Testis (tissue), 2 donors: Measurements from ENCODE around the gene GRID1.

Experiments used
- POLR2A ChIP-seq: fragments of 450-650 bp; IDR thresholded peaks from one replicate; pipeline ENCODE4 v1.6.1; 2017; ENCODE audit warnings: antibody characterized with exemption, mild to moderate bottlenecking, moderate library complexity
- TF ChIP-seq, protein P1 (sequence below), 3 experiments: fragments of 450-650 bp in 2 of 3; fragments of 200-600 bp in 1 of 3; sonication (generic) in 1 of 3; IDR thresholded peaks; one replicate each; pipeline ENCODE4 v1.5.1; 2016 to 2019; ENCODE audit warnings: antibody characterized with exemption in 3 of 3, mild to moderate bottlenecking in 2 of 3, moderate library complexity in 1 of 3

GRCh38 chr10:85993140-85993539 lies 373.5 kb downstream of the GRID1 start:
- TF ChIP-seq, protein P1, sequence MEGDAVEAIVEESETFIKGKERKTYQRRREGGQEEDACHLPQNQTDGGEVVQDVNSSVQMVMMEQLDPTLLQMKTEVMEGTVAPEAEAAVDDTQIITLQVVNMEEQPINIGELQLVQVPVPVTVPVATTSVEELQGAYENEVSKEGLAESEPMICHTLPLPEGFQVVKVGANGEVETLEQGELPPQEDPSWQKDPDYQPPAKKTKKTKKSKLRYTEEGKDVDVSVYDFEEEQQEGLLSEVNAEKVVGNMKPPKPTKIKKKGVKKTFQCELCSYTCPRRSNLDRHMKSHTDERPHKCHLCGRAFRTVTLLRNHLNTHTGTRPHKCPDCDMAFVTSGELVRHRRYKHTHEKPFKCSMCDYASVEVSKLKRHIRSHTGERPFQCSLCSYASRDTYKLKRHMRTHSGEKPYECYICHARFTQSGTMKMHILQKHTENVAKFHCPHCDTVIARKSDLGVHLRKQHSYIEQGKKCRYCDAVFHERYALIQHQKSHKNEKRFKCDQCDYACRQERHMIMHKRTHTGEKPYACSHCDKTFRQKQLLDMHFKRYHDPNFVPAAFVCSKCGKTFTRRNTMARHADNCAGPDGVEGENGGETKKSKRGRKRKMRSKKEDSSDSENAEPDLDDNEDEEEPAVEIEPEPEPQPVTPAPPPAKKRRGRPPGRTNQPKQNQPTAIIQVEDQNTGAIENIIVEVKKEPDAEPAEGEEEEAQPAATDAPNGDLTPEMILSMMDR (IDR thresholded peaks at IDR 0.05), result no peak
- TF ChIP-seq POLR2A, result no peak
